GM12872 (cell line): Measurements from ENCODE around the gene MED17.
A peak's percentile ranks its signal among the peaks of the same experiment; 100 is the strongest.

Source experiments
- CTCF ChIP-seq: IDR thresholded peaks from 3 replicates; pipeline ENCODE4 v1.5.1; 2011; ENCODE audit warnings: low read depth, mild to moderate bottlenecking, low read length, moderate library complexity; ENCODE audit not compliant: insufficient read depth

MED17 gene

DNA sequence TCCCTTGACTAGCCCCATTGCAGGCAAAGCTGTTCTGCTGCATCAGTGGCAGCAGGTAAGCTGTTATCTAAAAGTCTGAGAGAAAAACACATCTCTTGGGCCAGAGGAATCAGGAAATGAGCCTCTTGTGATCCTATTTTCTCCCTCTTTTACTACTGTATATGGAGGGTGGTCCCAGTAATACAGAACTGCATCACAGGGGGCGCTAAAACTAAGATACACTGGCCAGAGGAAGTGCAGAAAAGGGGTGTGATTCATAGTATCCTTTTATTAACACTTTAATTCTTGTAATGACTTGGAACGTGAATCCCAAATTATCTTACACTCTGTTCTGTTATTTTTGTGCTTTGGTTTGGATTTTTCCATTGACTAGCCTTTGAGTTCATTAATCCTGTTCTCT lies 8.8 kb upstream of the MED17 start:
- peak; percentile 16; the same call in 1 of the 3 replicates for TF ChIP-seq CTCF

DNA sequence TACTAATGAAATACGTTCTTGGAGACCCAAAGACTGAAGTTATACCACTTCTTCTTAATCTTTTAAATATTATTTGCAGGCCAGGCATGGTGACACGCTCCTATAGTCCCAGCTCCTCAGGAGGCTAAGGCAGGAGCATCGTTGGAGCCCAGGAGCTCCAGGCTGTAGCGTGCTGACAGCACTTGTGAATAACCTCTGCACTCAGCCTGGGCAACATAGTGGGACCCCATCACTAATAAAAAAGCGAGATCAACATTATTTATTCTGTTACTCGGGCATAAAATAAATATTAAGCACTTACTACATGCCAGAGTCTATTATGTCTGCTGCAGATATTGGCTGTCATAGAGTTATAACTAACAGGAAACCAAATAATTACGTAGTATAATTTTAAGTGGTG lies 720 bp upstream of the MED17 start:
- no peak for TF ChIP-seq CTCF

DNA sequence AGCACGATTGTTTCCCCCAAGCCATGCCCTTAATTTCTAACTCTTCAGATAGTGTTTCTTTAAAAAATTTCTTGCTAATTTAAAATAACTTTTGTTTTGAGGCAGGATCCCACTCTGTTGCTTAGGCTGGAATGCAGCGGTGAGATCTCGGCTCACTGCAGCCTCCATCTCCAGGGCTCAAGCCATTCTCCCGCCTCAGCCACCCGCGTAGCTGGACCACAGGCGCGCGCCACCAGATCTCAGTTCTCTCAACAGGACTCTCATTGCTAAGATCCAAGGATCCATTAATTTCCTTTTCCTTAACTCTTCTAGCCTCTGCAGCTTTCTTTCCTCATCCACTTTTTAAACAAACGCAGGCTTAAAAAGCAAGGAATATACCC lies 327 bp upstream of the MED17 start:
- TF ChIP-seq CTCF, result no peak

DNA sequence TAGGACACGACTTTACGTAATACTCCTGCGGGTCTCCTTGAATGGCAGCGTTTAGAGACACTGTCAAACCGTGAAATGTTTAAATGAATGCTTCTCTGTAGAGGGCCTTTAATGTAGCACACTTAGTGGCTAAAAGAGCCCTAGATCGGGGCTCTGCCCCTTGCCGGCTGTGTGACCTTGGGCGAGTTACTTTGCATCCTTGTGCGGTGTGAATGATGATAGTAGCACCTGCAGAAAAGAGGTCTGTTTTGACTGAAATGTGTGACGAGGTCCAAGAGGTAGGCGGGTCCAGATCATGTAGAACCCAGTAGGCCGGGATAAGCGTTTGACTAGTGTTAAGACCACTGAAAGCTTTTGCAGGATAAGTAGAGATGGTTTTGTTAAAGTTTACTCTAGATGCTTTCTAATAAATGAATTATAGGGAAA lies 866 bp downstream of the MED17 start:
- TF ChIP-seq CTCF, result no peak

DNA sequence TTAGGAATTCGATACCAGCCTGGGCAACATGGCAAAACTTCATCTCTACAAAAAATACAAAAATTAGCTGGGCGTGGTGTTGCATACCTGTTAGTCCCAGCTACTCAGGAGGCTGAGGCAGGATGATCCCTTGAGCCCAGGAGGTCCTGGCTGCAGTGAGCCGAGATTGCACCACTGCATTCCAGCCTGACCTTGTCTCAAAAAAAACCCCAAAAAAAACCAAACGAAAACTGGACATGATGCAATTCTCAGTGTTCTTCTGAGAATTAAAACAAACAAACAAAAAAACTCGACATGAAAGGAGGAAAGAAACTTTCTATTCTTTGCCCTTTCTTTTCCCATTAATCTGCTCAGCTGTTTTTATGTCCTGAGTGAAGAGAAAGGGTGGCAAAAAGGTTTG lies 7.4 kb downstream of the MED17 start:
- TF ChIP-seq CTCF, result no peak

DNA sequence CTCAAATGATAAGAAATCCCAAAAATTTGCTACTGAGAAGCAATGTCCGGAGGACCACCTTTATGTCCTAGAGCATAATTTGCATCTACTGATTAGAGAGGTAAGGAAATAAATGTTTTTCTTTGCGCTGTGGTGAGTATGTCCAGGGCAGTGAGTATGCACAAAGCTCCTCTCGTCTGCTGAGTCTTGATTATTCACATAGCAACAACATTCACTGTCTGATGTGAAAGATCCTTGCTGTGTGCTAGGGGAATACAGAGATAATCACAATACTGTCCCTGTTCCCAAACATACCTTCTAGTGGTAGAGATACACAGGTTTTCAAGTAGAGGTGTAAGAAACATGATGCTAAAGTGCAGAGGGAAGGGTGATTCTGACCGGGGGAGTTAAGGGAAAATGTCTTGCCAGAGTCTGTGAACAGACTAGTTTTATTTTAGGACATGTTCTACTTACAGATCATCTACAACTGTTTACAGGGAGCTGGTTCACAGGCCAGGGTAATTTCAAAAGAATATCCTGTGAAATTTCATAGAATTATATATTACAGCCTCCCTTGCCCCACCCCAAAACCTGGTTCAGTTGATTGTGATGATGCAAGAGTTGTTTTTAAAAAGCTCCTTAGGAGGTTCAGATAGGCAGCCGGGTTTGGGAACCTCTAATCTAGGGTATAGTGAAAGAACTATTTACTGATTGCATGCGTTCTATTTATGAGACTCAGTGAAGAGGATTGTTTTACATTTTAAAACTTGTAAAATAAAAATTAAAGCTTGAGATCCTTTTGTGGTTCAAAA lies 12.6 kb downstream of the MED17 start:
- TF ChIP-seq CTCF, result no peak

DNA sequence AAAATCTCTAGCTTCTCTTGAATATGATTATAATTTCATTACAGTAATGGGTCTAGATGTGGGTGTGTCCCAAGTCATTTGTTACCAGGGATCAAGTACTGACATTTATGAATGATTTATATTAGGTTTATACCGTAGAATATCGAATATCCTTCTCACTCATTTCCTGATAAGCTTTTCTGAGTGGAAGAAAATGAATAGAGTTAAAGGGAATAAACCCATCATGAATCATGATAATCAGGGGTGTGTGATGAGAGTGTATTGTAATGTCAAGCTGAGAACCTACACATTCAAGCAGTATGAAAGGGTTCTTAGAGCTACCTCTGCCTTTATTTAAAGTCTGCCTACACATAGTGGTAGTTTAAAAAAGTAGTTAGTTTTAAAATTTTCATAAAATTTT lies 17.3 kb downstream of the MED17 start:
- TF ChIP-seq CTCF, result no peak
